ENCODE measurements around the gene PEX3. TPM values are rescaled to one million over a fixed set of nuclear protein-coding genes. Genes with fewer than 3 reads are reported as not detected.
"Not testable (repeated sequence)": the region's sequence is repeated elsewhere in the genome, so short reads cannot be mapped to it uniquely, and the experiment has no call there.

PEX3 gene
- total RNA-seq, 2 experiments from 2014 or later, result 21.0 TPM

DNA sequence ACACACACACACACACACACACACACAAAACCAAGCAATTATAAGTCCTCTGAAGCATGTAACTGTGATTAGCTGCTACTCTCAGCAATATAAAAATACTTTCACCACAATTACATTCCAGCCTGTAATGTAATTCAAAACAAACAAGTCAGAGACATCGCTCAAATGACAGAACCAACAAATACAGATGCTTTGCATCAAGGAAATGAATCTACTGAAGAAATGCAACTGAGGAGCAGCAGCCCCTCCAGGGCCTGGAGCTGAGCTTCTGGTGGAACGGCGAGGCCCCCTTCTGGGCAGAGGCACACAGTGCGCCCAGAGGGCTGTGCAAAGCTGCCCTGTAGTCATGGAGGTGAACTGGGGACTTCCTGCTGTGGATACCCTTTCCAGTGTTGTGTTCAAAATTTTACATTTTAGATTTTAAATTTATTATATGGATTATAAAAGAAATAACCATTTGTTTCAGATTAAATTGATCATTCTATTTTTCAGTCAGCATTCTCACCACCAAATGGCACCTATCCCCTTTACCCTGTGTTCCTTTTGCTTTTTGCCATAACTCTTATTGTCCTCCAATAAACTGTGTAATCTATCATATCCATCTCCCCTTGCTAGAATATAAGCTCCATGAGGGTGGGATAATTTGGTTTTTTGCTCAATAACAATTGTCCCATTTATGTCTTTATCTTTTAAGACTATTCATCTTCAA, 23.3 kb upstream of the PEX3 start:
- peak; percentile 99 for ATAC-seq (ENCODE audit: low read depth)
- Mint-ChIP-seq H3K4me3 (no peak overlapping the region), H3K27me3 (no peaks in the 10 kb centered on the region), H3K4me1 (no peaks in the 10 kb centered on the region), H3K9me3 (no peaks in the 10 kb centered on the region), H3K36me3 (no peaks in the 10 kb centered on the region), H3K27ac (no peak overlapping the region)
- DNase-seq, result peak; percentile 79
- POLR2A ChIA-PET, result no interaction called here

- no peak for ATAC-seq (ENCODE audit: low read depth)
- POLR2A ChIA-PET, result no interaction called here
- Mint-ChIP-seq H3K9me3 (no peaks in the 10 kb centered on the region), H3K27ac (no peak overlapping the region), H3K36me3 (no peaks in the 10 kb centered on the region), H3K27me3 (no peaks in the 10 kb centered on the region), H3K4me3 (no peak overlapping the region), H3K4me1 (no peaks in the 10 kb centered on the region)
- DNase-seq, result no peak
These were observed 20.6 kb upstream of the PEX3 start for GRCh38 chr6:143429970-143430369.

DNA sequence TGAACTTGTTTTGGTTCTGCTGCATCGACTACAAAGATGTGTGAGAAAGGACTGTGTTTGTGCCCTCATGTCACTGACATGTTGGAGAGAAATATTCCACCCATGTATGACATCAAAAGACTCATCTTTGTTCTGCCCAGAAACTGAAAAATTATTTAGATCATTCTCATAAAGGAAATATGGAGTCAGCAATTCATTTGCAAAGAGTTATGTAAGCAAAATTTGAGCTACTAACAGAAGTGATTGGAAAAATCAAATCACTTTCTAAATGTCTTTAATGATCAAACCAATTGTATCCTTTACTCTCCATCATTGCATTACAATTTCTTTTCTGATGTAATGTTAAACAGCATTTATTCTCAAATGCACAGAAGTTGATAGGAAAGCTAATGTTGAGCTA, 19.4 kb upstream of the PEX3 start:
- DNase-seq (no peak), ATAC-seq (ENCODE audit: low read depth) (no peak)
- Mint-ChIP-seq H3K4me1 (no peaks in the 10 kb centered on the region), H3K27me3 (no peaks in the 10 kb centered on the region), H3K36me3 (peaks cover 3% of the 10 kb centered on the region), H3K27ac (no peak overlapping the region), H3K4me3 (no peak overlapping the region), H3K9me3 (no peaks in the 10 kb centered on the region)
- POLR2A ChIA-PET, result no interaction called here

- Mint-ChIP-seq H3K36me3 (peaks cover 3% of the 10 kb centered on the region), H3K9me3 (no peaks in the 10 kb centered on the region), H3K27me3 (no peaks in the 10 kb centered on the region), H3K4me3 (no peak overlapping the region), H3K4me1 (no peaks in the 10 kb centered on the region), H3K27ac (no peak overlapping the region)
- POLR2A ChIA-PET, result interaction anchor here (1.2 kb wide), 1 partner anchor 18 kb away, joined by 3 read pairs; the partner anchor contains the start of genes ADAT2 and PEX3
- ATAC-seq (ENCODE audit: low read depth) (no peak), DNase-seq (no peak)
These were observed 18.0 kb upstream of the PEX3 start for GRCh38 chr6:143432588-143432987.

- Mint-ChIP-seq H3K4me3 (no peak overlapping the region), H3K27me3 (no peaks in the 10 kb centered on the region), H3K9me3 (peaks cover 1% of the 10 kb centered on the region), H3K4me1 (peaks cover 13% of the 10 kb centered on the region), H3K36me3 (peaks cover 39% of the 10 kb centered on the region), H3K27ac (no peak overlapping the region)
- DNase-seq (no peak), ATAC-seq (ENCODE audit: low read depth) (no peak)
- POLR2A ChIA-PET, result no interaction called here
These were observed 9.6 kb upstream of the PEX3 start for GRCh38 chr6:143441010-143441409.

DNA sequence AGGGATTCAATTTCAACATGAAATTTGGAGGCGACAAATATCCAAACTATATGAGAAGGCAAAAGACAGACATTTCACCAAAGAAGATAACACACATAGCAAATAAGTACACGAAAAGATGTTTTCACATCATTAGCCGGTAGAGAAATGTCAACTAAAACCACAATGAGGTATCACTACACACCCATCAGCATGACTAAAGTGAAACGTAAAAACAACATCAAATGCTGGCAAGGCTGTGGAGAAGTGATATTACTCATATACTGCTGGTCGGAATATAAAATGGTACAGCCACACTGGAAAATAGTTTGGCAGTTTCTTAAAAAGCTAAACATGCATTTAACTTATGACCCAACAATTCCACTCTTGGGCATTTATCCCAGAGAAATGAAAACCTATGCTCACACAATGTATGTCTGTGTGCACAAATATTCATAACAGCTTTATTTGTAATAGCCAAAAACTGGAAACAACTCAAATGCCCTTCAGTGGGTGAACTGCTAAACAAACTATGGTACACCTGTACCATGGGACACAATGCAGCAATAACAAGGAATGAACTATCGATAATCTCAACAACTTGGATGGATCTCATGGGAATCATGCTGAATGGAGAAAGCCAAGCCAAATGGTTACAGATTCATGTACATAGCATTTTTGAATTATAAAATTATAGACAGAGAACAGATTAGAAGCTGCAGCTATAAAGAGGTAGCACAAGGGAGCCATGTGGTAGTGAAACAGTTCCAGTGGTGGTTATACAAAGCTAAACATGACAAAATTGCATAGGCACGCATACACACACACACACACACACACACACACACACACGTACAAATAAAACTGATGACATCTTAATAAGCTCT, 8.7 kb upstream of the PEX3 start:
- Mint-ChIP-seq H3K36me3 (peaks cover 39% of the 10 kb centered on the region), H3K27me3 (no peaks in the 10 kb centered on the region), H3K4me3 (peak overlapping the region; percentile 33), H3K9me3 (peaks cover 1% of the 10 kb centered on the region), H3K4me1 (peaks cover 13% of the 10 kb centered on the region), H3K27ac (peak overlapping the region; percentile 35)
- DNase-seq, result no peak
- POLR2A ChIA-PET, result interaction anchor here (0.5 to 0.9 kb wide), 2 partner anchors 9 to 655 kb away, joined by 5 read pairs; partner anchors contain the start of genes ADAT2 and PEX3
- ATAC-seq (ENCODE audit: low read depth), result peak; percentile 63

DNA sequence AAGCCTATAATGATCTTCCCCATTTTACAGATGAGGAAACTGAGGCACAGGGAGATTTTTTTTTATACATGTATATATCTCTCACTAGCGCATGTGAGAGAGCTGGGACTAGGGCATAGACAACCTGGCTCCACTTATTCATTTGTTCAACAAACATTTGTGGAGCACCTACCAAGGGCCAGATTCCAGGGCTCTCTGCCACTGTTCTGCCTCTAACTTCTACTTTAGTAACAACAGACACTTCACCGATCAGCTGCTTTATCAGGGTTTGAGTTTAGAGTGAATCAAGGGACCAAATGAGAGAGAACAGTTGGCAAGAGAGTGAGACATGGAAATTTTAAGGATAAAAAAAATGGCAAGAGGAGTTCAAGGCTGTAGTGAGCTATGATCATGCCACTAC, 7.5 kb upstream of the PEX3 start:
- DNase-seq, result no peak
- POLR2A ChIA-PET, result no interaction called here
- Mint-ChIP-seq H3K27me3 (no peaks in the 10 kb centered on the region), H3K9me3 (peaks cover 1% of the 10 kb centered on the region), H3K4me1 (peaks cover 15% of the 10 kb centered on the region), H3K27ac (no peak overlapping the region), H3K4me3 (no peak overlapping the region), H3K36me3 (peaks cover 40% of the 10 kb centered on the region)
- no peak for ATAC-seq (ENCODE audit: low read depth)

DNA sequence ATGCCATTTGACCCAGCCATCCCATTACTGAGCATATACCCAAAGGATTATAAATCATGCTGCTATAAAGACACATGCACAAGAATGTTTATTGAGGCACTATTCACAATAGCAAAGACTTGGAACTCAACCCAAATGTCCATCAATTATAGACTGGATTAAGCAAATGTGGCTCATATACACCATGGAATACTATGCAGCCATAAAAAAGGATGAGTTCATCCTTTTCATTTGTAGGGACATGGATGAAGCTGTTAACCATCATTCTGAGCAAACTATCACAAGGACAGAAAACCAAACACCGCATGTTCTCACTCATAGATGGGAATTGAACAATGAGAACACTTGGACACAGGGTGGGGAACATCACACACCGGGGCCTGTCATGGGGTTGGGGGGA, 2.7 kb upstream of the PEX3 start:
- H3K27ac Mint-ChIP-seq; POLR2A ChIA-PET; ATAC-seq (ENCODE audit: low read depth); H3K9me3 Mint-ChIP-seq; H3K4me3 Mint-ChIP-seq; H3K27me3 Mint-ChIP-seq; DNase-seq: not testable (repeated sequence)
- peaks cover 11% of the 10 kb centered on the region for H3K36me3 Mint-ChIP-seq
- H3K4me1 Mint-ChIP-seq, result peaks cover 15% of the 10 kb centered on the region

- H3K27me3 Mint-ChIP-seq, result no peaks in the 10 kb centered on the region
- ATAC-seq (ENCODE audit: low read depth) (no peak), DNase-seq (no peak)
- H3K27ac Mint-ChIP-seq, result peak overlapping the region; percentile 99
- POLR2A ChIA-PET, result interaction anchor here (2.2 kb wide), 1 partner anchor 62 kb away, joined by 17 read pairs; the partner anchor contains the start of gene FUCA2
- peaks cover 19% of the 10 kb centered on the region for H3K4me1 Mint-ChIP-seq
- H3K4me3 Mint-ChIP-seq, result peak overlapping the region; percentile 99
- peaks cover 4% of the 10 kb centered on the region for H3K36me3 Mint-ChIP-seq
- H3K9me3 Mint-ChIP-seq, result no peaks in the 10 kb centered on the region
These were observed 1.4 kb upstream of the PEX3 start for GRCh38 chr6:143449082-143449713.

- peak overlapping the region; percentile 99 for H3K27ac Mint-ChIP-seq
- no peaks in the 10 kb centered on the region for H3K27me3 Mint-ChIP-seq
- peaks cover 5% of the 10 kb centered on the region for H3K36me3 Mint-ChIP-seq
- H3K4me3 Mint-ChIP-seq, result peak overlapping the region; percentile 99
- H3K4me1 Mint-ChIP-seq, result peaks cover 20% of the 10 kb centered on the region
- DNase-seq (peak; percentile 49), ATAC-seq (ENCODE audit: low read depth) (peak; percentile 3)
- H3K9me3 Mint-ChIP-seq, result no peaks in the 10 kb centered on the region
- POLR2A ChIA-PET, result interaction anchor here (0.9 to 2.2 kb wide), 10 partner anchors 8 to 614 kb away, joined by 3 to 17 read pairs (median 4); partner anchors contain the start of gene FUCA2
These were observed 722 bp upstream of the PEX3 start for GRCh38 chr6:143449714-143450452.

GRCh38 chr6:143451531-143451930, 926 bp downstream of the PEX3 start:
- POLR2A ChIA-PET, result interaction anchor here (0.6 kb wide), 1 partner anchor 86 kb away, joined by 3 read pairs; no protein-coding TSS in a partner anchor
- peak overlapping the region; percentile 99 for H3K27ac Mint-ChIP-seq
- H3K4me3 Mint-ChIP-seq, result peak overlapping the region; percentile 99

GRCh38 chr6:143457563-143458359, 7.2 kb downstream of the PEX3 start:
- POLR2A ChIA-PET, result no interaction called here
- peaks cover 10% of the 10 kb centered on the region for H3K4me1 Mint-ChIP-seq
- H3K9me3 Mint-ChIP-seq, result no peaks in the 10 kb centered on the region
- no peak for ATAC-seq (ENCODE audit: low read depth)
- H3K27me3 Mint-ChIP-seq, result no peaks in the 10 kb centered on the region
- DNase-seq, result no peak
- H3K4me3 Mint-ChIP-seq, result no peak overlapping the region
- H3K36me3 Mint-ChIP-seq, result peaks cover 15% of the 10 kb centered on the region
- no peak overlapping the region for H3K27ac Mint-ChIP-seq

More at GRCh38 chr6:143451531-143451930, 926 bp downstream of the PEX3 start:
- Mint-ChIP-seq H3K27me3 (no peaks in the 10 kb centered on the region), H3K36me3 (peaks cover 5% of the 10 kb centered on the region), H3K9me3 (no peaks in the 10 kb centered on the region), H3K4me1 (peaks cover 20% of the 10 kb centered on the region)
- DNase-seq (no peak), ATAC-seq (ENCODE audit: low read depth) (no peak)

All from activated naive CD8-positive, alpha-beta T cell treated with anti-CD3 and anti-CD28 coated beads, Interleukin-2, amount 10 ng/mL, durations not matched to agents 7 days and 5 days (primary cell).